Pons (tissue), 1 donor: Measurements from ENCODE around the gene FAF1.

ENCODE experiments used
- DNase-seq: peaks from one replicate; pipeline ENCODE4 v3.0.0-alpha.2; 2016; ENCODE audit warnings: low spot score

Gene FAF1

GRCh38 chr1:50415235-50416149, 544.6 kb downstream of the FAF1 start:
- no peak for DNase-seq

GRCh38 chr1:50414853-50415234, 545.2 kb downstream of the FAF1 start:
- no peak for DNase-seq

GRCh38 chr1:50412813-50413476, 547.1 kb downstream of the FAF1 start:
- no peak for DNase-seq

GRCh38 chr1:50405814-50406213, 554.3 kb downstream of the FAF1 start:
- no peak for DNase-seq

- DNase-seq: no peak
Observed at GRCh38 chr1:50393522-50394120, 566.4 kb downstream of the FAF1 start.
